ENCODE results near the gene ANKEF1. TPM values are rescaled to one million over a fixed set of nuclear protein-coding genes. Genes with fewer than 3 reads are reported as not detected.
"Not testable (repeated sequence)": the region's sequence is repeated elsewhere in the genome, so short reads cannot be mapped to it uniquely, and the experiment has no call there.

ANKEF1 gene
- total and polyA plus RNA-seq, 7 donors: 0.52 to 2.7 (median 1.3) TPM

DNA sequence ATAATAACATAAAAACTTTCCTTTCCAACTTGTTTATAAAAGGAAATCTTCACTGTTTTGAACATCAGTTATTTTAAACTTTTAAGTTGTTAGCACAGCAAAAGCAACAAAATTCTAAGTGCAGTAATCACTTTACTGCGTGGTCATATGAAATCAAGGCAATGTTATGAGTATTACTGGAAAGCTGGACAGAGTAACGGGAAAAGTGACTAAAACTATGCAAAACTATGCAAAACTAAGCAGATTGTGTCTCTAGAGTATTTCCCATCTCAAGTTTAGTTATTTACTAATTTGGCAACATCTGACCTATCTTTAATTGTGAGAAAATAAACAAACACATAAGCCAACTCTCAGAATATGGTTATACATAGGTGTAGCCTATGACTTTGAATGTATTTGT, 10.9 kb upstream of the ANKEF1 start:
- H3K4me1 ChIP-seq: no peaks in the 10 kb centered on the region
- no peak overlapping the region for H3K4me3 ChIP-seq
- 46 to 52% (median 49%) methylated on average over 2 of the region's 2 CpGs for WGBS, 3 donors
- H3K36me3 ChIP-seq (ENCODE audit: insufficient read depth in 1 of 2, low read depth in 1 of 2): no peaks in the 10 kb centered on the region
- DNase-seq (no peak), ATAC-seq (no peak)
- no peaks in the 10 kb centered on the region for H3K9me3 ChIP-seq
- intact Hi-C loops (cut with DNase I): no loop called here
- TF ChIP-seq, protein P1, sequence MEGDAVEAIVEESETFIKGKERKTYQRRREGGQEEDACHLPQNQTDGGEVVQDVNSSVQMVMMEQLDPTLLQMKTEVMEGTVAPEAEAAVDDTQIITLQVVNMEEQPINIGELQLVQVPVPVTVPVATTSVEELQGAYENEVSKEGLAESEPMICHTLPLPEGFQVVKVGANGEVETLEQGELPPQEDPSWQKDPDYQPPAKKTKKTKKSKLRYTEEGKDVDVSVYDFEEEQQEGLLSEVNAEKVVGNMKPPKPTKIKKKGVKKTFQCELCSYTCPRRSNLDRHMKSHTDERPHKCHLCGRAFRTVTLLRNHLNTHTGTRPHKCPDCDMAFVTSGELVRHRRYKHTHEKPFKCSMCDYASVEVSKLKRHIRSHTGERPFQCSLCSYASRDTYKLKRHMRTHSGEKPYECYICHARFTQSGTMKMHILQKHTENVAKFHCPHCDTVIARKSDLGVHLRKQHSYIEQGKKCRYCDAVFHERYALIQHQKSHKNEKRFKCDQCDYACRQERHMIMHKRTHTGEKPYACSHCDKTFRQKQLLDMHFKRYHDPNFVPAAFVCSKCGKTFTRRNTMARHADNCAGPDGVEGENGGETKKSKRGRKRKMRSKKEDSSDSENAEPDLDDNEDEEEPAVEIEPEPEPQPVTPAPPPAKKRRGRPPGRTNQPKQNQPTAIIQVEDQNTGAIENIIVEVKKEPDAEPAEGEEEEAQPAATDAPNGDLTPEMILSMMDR (IDR thresholded peaks at IDR 0.05): no peak
- no peaks in the 10 kb centered on the region for H3K27me3 ChIP-seq (ENCODE audit: insufficient read depth in 3 of 3, low read length in 2 of 3)
- no peak overlapping the region for H3K27ac ChIP-seq

DNA sequence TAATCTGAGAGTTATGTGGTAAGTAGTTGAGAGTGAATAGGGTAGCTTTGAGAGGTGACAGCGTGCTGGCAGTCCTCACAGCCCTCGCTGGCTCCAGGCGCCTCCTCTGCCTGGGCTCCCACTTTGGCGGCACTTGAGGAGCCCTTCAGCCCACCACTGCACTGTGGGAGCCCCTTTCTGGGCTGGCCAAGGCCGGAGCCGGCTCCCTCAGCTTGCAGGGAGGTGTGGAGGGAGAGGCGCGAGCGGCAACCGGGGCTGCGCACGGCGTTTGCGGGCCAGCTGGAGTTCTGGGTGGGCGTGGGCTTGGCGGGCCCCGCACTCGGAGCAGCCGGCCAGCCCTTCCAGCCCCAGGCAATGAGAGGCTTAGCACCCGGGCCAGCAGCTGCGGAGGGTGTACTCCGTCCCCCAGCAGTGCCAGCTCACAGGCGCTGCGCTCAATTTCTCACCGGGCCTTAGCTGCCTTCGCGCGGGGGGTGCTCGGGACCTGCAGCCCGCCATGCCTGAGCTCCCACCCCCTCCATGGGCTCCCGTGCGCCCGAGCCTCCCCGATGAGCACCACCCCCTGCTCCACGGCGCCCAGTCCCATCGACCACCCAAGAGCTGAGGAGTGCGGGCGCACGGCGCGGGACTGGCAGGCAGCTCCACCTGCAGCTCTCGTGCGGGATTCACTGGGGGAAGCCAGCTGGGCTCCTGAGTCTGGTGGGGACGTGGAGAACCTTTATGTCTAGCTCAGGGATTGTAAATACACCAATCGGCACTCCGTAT, 3.2 kb upstream of the ANKEF1 start:
- H3K4me3 ChIP-seq; H3K27ac ChIP-seq; H3K4me1 ChIP-seq; ATAC-seq; H3K9me3 ChIP-seq; DNase-seq; H3K36me3 ChIP-seq (ENCODE audit: insufficient read depth in 1 of 2, low read depth in 1 of 2); H3K27me3 ChIP-seq (ENCODE audit: insufficient read depth in 3 of 3, low read length in 2 of 3): not testable (repeated sequence)
- intact Hi-C loops (cut with DNase I): loop anchor here in 1 of 2 donors (10.0 kb wide), 1 partner anchor 403 kb away; the partner anchor contains the start of genes MKKS and SLX4IP
- WGBS, 3 donors: 90 to 94% (median 92%) methylated on average over 26 to 46 of the region's 47 CpGs

DNA sequence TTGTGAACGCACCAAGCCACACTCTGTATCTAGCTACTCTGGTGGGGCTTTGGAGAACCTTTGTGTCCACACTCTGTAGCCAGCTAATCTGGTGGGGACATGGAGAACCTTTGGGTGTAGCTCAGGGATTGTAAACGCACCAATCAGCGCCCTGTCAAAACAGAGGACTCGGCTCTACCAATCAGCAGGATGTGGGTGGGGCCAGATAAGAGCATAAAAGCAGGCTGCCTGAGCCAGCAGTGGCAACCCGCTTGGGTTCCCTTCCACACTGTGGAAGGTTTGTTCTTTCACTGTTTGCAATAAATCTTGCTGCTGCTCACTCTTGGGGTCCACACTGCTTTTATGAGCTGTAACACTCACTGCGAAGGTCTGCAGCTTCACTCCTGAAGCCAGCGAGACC, 2.5 kb upstream of the ANKEF1 start:
- H3K4me3 ChIP-seq; DNase-seq; ATAC-seq; H3K4me1 ChIP-seq; H3K9me3 ChIP-seq; H3K36me3 ChIP-seq (ENCODE audit: insufficient read depth in 1 of 2, low read depth in 1 of 2); H3K27me3 ChIP-seq (ENCODE audit: insufficient read depth in 3 of 3, low read length in 2 of 3); H3K27ac ChIP-seq: not testable (repeated sequence)
- WGBS, 3 donors: 89 to 93% (median 93%) methylated on average over 7 of the region's 7 CpGs
- intact Hi-C loops (cut with DNase I): loop anchor here in 1 of 2 donors (10.0 kb wide), 1 partner anchor 403 kb away; the partner anchor contains the start of genes MKKS and SLX4IP

DNA sequence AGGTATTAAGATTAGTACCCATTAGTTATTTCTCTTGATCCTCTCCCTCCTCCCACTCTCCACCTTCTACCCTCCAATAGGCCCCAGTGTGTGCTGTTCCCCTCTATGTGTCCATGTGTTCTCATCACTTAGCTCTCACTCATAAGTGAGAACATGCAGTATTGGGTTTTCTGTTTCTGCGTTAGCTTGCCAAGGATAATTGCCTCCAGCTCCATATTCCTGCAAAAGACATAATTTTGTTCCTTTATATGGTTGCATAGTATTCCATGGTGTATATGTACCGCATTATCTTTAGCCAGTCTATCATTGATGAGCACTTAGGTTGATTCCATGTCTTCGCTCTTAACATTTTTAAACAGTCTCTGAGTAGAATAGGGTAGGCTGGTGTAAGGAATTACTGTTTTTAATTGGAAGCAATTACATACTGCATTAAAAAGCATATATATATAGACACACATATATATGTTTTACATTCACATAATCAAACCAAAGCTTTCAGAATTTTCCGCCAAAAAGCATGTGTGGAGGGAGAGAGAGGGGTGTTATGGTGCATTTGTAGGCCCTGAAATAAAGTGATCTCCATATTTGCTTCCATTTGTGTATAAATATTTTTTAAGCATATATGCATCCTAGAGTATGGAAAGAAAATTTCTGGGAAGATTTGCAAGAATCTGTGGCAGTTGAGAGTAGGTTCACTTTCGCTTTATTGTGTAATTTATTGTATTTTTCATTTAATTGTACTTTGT, 709 bp upstream of the ANKEF1 start:
- DNase-seq (no peak), ATAC-seq (no peak)
- H3K27ac ChIP-seq: no peak overlapping the region
- intact Hi-C loops (cut with DNase I): loop anchor here in 1 of 2 donors (10.0 kb wide), 1 partner anchor 401 kb away; the partner anchor contains the start of genes MKKS and SLX4IP
- H3K36me3 ChIP-seq (ENCODE audit: insufficient read depth in 1 of 2, low read depth in 1 of 2): no peaks in the 10 kb centered on the region
- TF ChIP-seq, protein P1 (IDR thresholded peaks at IDR 0.05): no peak
- H3K4me1 ChIP-seq: no peaks in the 10 kb centered on the region
- 81 to 95% (median 92%) methylated on average over 5 of the region's 5 CpGs for WGBS, 3 donors
- H3K4me3 ChIP-seq: peak overlapping the region; percentile 79
- no peaks in the 10 kb centered on the region for H3K27me3 ChIP-seq (ENCODE audit: insufficient read depth in 3 of 3, low read length in 2 of 3)
- no peaks in the 10 kb centered on the region for H3K9me3 ChIP-seq

DNA sequence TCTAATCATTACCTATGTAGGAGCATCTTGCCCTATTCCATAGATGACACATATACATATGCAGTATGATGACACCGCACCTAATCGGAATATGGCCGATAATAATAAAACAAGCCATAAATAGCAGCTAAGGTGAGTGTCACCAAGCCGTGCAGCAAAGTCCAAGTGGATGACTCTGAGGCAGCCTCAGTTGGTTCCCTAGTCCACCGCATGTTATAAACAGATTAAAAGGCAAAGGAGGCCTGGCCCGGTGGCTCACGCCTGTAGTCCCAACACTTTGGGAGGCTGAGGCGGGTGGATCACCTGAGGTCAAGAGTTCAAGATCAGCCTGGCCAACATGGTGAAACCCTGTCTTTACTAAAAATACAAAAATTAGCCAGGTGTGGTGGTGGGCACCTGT, 1.5 kb downstream of the ANKEF1 start:
- WGBS, 3 donors: 98% methylated on average over 8 of the region's 8 CpGs
- not testable (repeated sequence) for ATAC-seq
- intact Hi-C loops (cut with DNase I): loop anchor here in 1 of 2 donors (10.0 kb wide), 1 partner anchor 398 kb away; the partner anchor contains the start of genes MKKS and SLX4IP

More for the DNA sequence above, 1.5 kb downstream of the ANKEF1 start:
- H3K9me3 ChIP-seq; H3K36me3 ChIP-seq (ENCODE audit: insufficient read depth in 1 of 2, low read depth in 1 of 2); H3K27me3 ChIP-seq (ENCODE audit: insufficient read depth in 3 of 3, low read length in 2 of 3); H3K4me3 ChIP-seq; H3K27ac ChIP-seq; H3K4me1 ChIP-seq; DNase-seq: not testable (repeated sequence)

Data from psoas muscle (tissue), 8 donors.